Astrocyte of the hippocampus (primary cell): ENCODE results near the gene SLC15A4.
"Not testable (repeated sequence)": the region's sequence is repeated elsewhere in the genome, so short reads cannot be mapped to it uniquely, and the experiment has no call there.

Source experiments
- DNase-seq: peaks from one replicate; pipeline ENCODE4 v3.0.0; 2011; ENCODE audit warnings: low read depth, low spot score

SLC15A4 gene

GRCh38 chr12:128814411-128815261 is 9.1 kb downstream of the SLC15A4 start:
- DNase-seq, result no peak

GRCh38 chr12:128813883-128814282 is 9.9 kb downstream of the SLC15A4 start:
- no peak for DNase-seq

- no peak for DNase-seq
Observed at GRCh38 chr12:128813392-128813791, 10.4 kb downstream of the SLC15A4 start.

GRCh38 chr12:128811806-128812205 is 12.0 kb downstream of the SLC15A4 start:
- no peak for DNase-seq

- no peak for DNase-seq
Observed at GRCh38 chr12:128810182-128811127, 13.3 kb downstream of the SLC15A4 start.

- no peak for DNase-seq
Observed at GRCh38 chr12:128808651-128809050, 15.1 kb downstream of the SLC15A4 start.

GRCh38 chr12:128807161-128807724 is 16.5 kb downstream of the SLC15A4 start:
- DNase-seq, result no peak

- no peak for DNase-seq
Observed at GRCh38 chr12:128806573-128806972, 17.2 kb downstream of the SLC15A4 start.

GRCh38 chr12:128805406-128805805 is 18.4 kb downstream of the SLC15A4 start:
- DNase-seq, result not testable (repeated sequence)

GRCh38 chr12:128804762-128805161 is 19.0 kb downstream of the SLC15A4 start:
- no peak for DNase-seq

GRCh38 chr12:128803788-128804187 is 20.0 kb downstream of the SLC15A4 start:
- DNase-seq, result peak; percentile 90

- no peak for DNase-seq
Observed at GRCh38 chr12:128802756-128803155, 21.0 kb downstream of the SLC15A4 start.

GRCh38 chr12:128801879-128802391 is 21.8 kb downstream of the SLC15A4 start:
- peak; percentile 88 for DNase-seq

- no peak for DNase-seq
Observed at GRCh38 chr12:128800606-128801005, 23.2 kb downstream of the SLC15A4 start.

GRCh38 chr12:128798571-128799341 is 25.0 kb downstream of the SLC15A4 start:
- DNase-seq, result no peak

- peak; percentile 77 for DNase-seq
Observed at GRCh38 chr12:128797119-128798118, 26.3 kb downstream of the SLC15A4 start.

- no peak for DNase-seq
Observed at GRCh38 chr12:128796439-128797118, 27.2 kb downstream of the SLC15A4 start.

- DNase-seq, result no peak
Observed at GRCh38 chr12:128795530-128796361, 28.0 kb downstream of the SLC15A4 start.
